MCF 10A (cell line): Measurements from ENCODE around the gene RPL15. TPM values are rescaled to one million over a fixed set of nuclear protein-coding genes. Genes with fewer than 3 reads are reported as not detected.

Experiments
- Bru-seq: library from RNA; stranded (reverse); fragments of 400-500 nt; gene quantifications from one replicate; lab custom pipeline; 2021; lab: Mats Ljungman, UMichigan
- BruChase-seq, 2 experiments: library from RNA; stranded (reverse); fragments of 400-500 nt; gene quantifications; one replicate each; lab custom pipeline; 2021; lab: Mats Ljungman, UMichigan
- BruUV-seq: library from RNA; stranded (reverse); fragments of 400-500 nt; replicated peaks from 2 replicates; lab custom pipeline; 2021; lab: Mats Ljungman, UMichigan
- CTCF ChIA-PET: fragments of 300-600 bp; sonication (Branson Sonifier 250); formaldehyde crosslinking; extraction: SDS; loops from one replicate; lab custom pipeline; 2021; ENCODE audit warnings: antibody characterized with exemption, inconsistent platforms; lab: Yijun Ruan, JAX
- POLR2A ChIA-PET: fragments of 300-600, 350-650 bp; sonication (Branson Sonifier 250); formaldehyde crosslinking; extraction: SDS; loops from one replicate; lab custom pipeline; 2020; ENCODE audit warnings: antibody characterized with exemption, inconsistent platforms; lab: Yijun Ruan, JAX
- DNase-seq: peaks from one replicate; pipeline ENCODE4 v3.0.0-alpha.2; 2018; ENCODE audit not compliant: unreplicated experiment
- H3K27ac Mint-ChIP-seq: one replicate; pipeline ENCODE4 v1.8.0; 2022; ENCODE audit warnings: mild to moderate bottlenecking, low read depth, mixed read lengths; ENCODE audit not compliant: unreplicated experiment
- H3K27me3 Mint-ChIP-seq: one replicate; pipeline ENCODE4 v1.8.0; 2022; ENCODE audit warnings: mixed read lengths; ENCODE audit not compliant: insufficient read depth, unreplicated experiment
- H3K36me3 Mint-ChIP-seq: one replicate; pipeline ENCODE4 v1.8.0; 2022; ENCODE audit warnings: mild to moderate bottlenecking, moderate library complexity, mixed read lengths; ENCODE audit not compliant: insufficient read depth, unreplicated experiment
- H3K4me1 Mint-ChIP-seq: one replicate; pipeline ENCODE4 v1.8.0; 2022; ENCODE audit warnings: mixed read lengths; ENCODE audit not compliant: insufficient read depth, unreplicated experiment
- H3K4me3 Mint-ChIP-seq: one replicate; pipeline ENCODE4 v1.8.0; 2022; ENCODE audit warnings: mild to moderate bottlenecking, moderate library complexity, mixed read lengths; ENCODE audit not compliant: unreplicated experiment
- H3K9me3 Mint-ChIP-seq: one replicate; pipeline ENCODE4 v1.8.0; 2022; ENCODE audit warnings: mixed read lengths; ENCODE audit not compliant: unreplicated experiment
- CTCF ChIP-seq: fragments of 200-600 bp; IDR thresholded peaks from one replicate; pipeline ENCODE4 v1.8.0; 2022; ENCODE audit warnings: antibody characterized with exemption, mild to moderate bottlenecking; ENCODE audit not compliant: unreplicated experiment
- intact Hi-C: fragments of 100-400 bp; cut with micrococcal nuclease; formaldehyde crosslinking; loops from 2 replicates; pipeline ENCODE4 v1.14.1; 2022
- long read RNA-seq: library from polyadenylated mRNA; stranded (forward); transcript quantifications from one replicate; pipeline ENCODE4 v2.0.0, GENCODE V29; 2022
- total RNA-seq: library from RNA; stranded (reverse); gene quantifications from 2 replicates; pipeline ENCODE4 v1.2.3, GENCODE V29; 2022

RPL15 gene
- total RNA-seq = 2,310 and 2,617 TPM in 2 replicates
- percentile 99 among the genes with signal in this experiment for Bru-seq, nascent RNA
- BruChase-seq, experiment 1, labeled RNA remaining after a 6-hour chase = percentile 100 among the genes with signal in this experiment
- percentile 99 among the genes with signal in this experiment for BruChase-seq, experiment 2, labeled RNA remaining after a 2-hour chase
- long read RNA-seq, transcript RPL15-215 (4 exons, 824 nt) = minor isoform, 49 of 2,631 reads
- long read RNA-seq, transcript RPL15-208 (4 exons, 1,063 nt) = minor isoform, 121 of 2,631 reads
- long read RNA-seq, transcript RPL15-202 (3 exons, 820 nt) = minor isoform, 72 of 2,631 reads
- long read RNA-seq, transcript RPL15-201 (4 exons, 2,730 nt) = major isoform, 1,942 of 2,631 reads
- long read RNA-seq, partial matches to known transcripts = 402 of 2,631 reads
- long read RNA-seq, other reads (novel, unspliced or antisense) = 16 of 2,631 reads

GRCh38 chr3:23916886-23917678 lies at the start of gene RPL15, which contains the start of gene NKIRAS1:
TSS of gene RPL15 (plus strand) at chr3:23917132. CDS start at chr3:23917860, 728 bp downstream.
TSS of gene NKIRAS1 (minus strand) at chr3:23916990. CDS start at chr3:23910904, 6,086 bp downstream.
- ChIA-PET POLR2A (interaction anchor here (0.6 to 13.1 kb wide), 63 partner anchors 8 to 1754 kb away, joined by 3 to 234 read pairs (median 4); partner anchors contain the start of genes NR1D2 and THRB), CTCF (interaction anchor here (0.6 to 1.2 kb wide), 10 partner anchors 10 to 678 kb away, joined by 3 to 6 read pairs (median 4); no protein-coding TSS in a partner anchor)
- Mint-ChIP-seq H3K9me3 (no peaks in the 10 kb centered on the region), H3K36me3 (peaks cover 53% of the 10 kb centered on the region), H3K27ac (peak within 1 kb of the TSS; percentile 76), H3K4me3 (peak within 1 kb of the TSS; percentile 92), H3K4me1 (peaks cover 26% of the 10 kb centered on the region), H3K27me3 (no peaks in the 10 kb centered on the region)
- peak; percentile 98 for DNase-seq
- intact Hi-C loops = loop anchor here (5.0 kb wide), 1 partner anchor 75 kb away; no protein-coding TSS in a partner anchor
- BruUV-seq = TSS peak; percentile 29
- TF ChIP-seq CTCF = peak; percentile 42

GRCh38 chr3:23867400-23867799 lies 49.5 kb upstream of the RPL15 start:
- no peak overlapping the region for H3K4me3 Mint-ChIP-seq
- ChIA-PET POLR2A (no interaction called here), CTCF (no interaction called here)
- peaks cover 7% of the 10 kb centered on the region for H3K36me3 Mint-ChIP-seq
- no TSS peak for BruUV-seq
- no peak for DNase-seq
- no peak for TF ChIP-seq CTCF
- H3K27me3 Mint-ChIP-seq = no peaks in the 10 kb centered on the region
- peaks cover 6% of the 10 kb centered on the region for H3K4me1 Mint-ChIP-seq
- peak overlapping the region; percentile 39 for H3K27ac Mint-ChIP-seq
- H3K9me3 Mint-ChIP-seq = no peaks in the 10 kb centered on the region
- intact Hi-C loops = no loop called here

GRCh38 chr3:23867838-23868237 lies 49.1 kb upstream of the RPL15 start:
- POLR2A ChIA-PET = no interaction called here
- peak overlapping the region; percentile 39 for H3K27ac Mint-ChIP-seq
- H3K4me3 Mint-ChIP-seq = no peak overlapping the region
- CTCF ChIA-PET = no interaction called here
- no peaks in the 10 kb centered on the region for H3K27me3 Mint-ChIP-seq
- no peak for DNase-seq
- no peaks in the 10 kb centered on the region for H3K9me3 Mint-ChIP-seq
- peaks cover 6% of the 10 kb centered on the region for H3K4me1 Mint-ChIP-seq
- H3K36me3 Mint-ChIP-seq = peaks cover 7% of the 10 kb centered on the region
- intact Hi-C loops = no loop called here
- TF ChIP-seq CTCF = no peak
- BruUV-seq = no TSS peak
